Stimulated activated effector memory CD8-positive, alpha-beta T cell treated with anti-CD3 and anti-CD28 coated beads, Interleukin-12 subunit alpha, Interleukin-12 subunit beta, amount 100 ng/mL, for 72 hours (primary cell): ENCODE results near the gene MOGAT3.
A peak's percentile ranks its signal among the peaks of the same experiment; 100 is the strongest.
"Not testable (repeated sequence)": the region's sequence is repeated elsewhere in the genome, so short reads cannot be mapped to it uniquely, and the experiment has no call there.

Source experiments
- ATAC-seq: fragments of 150-1000 bp; cut with Tn5 transposase; 2 replicates; pipeline ENCODE4 v1.10.0; 2021
- DNase-seq, 2 donors: peaks; one replicate each; pipeline ENCODE4 v3.0.0; 2021 to 2022; ENCODE audit warnings: low spot score in 2 of 2
- H3K27ac Mint-ChIP-seq: one replicate; pipeline ENCODE4 v1.8.0; 2022; ENCODE audit warnings: mild to moderate bottlenecking, mixed read lengths
- H3K36me3 Mint-ChIP-seq: one replicate; pipeline ENCODE4 v1.8.0; 2022; ENCODE audit warnings: mild to moderate bottlenecking, mixed read lengths
- H3K4me1 Mint-ChIP-seq: one replicate; pipeline ENCODE4 v1.8.0; 2022; ENCODE audit warnings: mixed read lengths
- H3K4me3 Mint-ChIP-seq: one replicate; pipeline ENCODE4 v1.8.0; 2022; ENCODE audit warnings: mild to moderate bottlenecking, mixed read lengths
- H3K9me3 Mint-ChIP-seq: one replicate; pipeline ENCODE4 v1.8.0; 2022; ENCODE audit warnings: mixed read lengths

Gene MOGAT3

DNA sequence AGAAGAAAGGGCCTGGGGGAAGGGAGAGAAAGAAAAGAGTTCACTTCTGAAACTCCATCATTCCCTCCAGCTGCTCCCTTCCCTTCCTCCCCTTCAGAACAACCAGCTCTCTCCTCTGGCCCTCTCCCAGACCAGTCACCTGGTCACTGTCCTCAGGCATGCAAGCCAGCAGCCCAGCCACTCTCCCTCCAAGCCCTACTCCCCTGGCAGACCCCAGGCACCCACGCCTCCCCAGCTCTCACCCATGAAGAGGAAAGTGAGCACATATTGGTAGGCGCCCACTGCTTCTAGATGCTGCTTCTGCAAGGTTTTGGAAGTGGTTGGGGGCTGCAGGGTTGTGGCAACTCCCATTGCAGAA, 353 bp downstream of the MOGAT3 start:
- no peaks in the 10 kb centered on the region for H3K36me3 Mint-ChIP-seq
- H3K4me3 Mint-ChIP-seq, result peak overlapping the region; percentile 37
- peaks cover 17% of the 10 kb centered on the region for H3K4me1 Mint-ChIP-seq
- peak overlapping the region; percentile 10 for H3K27ac Mint-ChIP-seq
- H3K9me3 Mint-ChIP-seq, result no peaks in the 10 kb centered on the region
- no peak for ATAC-seq
- DNase-seq, result no peak

DNA sequence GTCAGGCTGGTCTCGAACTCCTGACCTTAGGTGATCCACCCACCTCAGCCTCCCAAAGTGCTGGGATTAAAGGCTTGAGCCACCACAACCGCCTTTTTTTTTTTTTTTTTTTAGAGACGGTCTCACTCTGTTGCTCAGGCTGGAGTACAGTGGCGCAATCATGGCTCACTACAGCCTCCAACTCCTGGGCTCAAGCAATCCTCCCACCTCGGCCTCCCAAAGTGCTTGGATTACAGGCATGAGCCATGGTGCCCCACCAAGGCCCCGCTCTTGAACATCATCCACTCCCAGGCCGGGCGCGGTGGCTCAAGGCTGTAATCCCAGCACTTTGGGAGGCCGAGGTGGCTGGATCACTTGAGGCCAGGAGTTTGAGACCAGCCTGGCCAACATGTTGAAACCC, 1.3 kb downstream of the MOGAT3 start:
- peaks cover 17% of the 10 kb centered on the region for H3K4me1 Mint-ChIP-seq
- not testable (repeated sequence) for H3K9me3 Mint-ChIP-seq, DNase-seq, ATAC-seq, H3K27ac Mint-ChIP-seq, H3K36me3 Mint-ChIP-seq, H3K4me3 Mint-ChIP-seq

DNA sequence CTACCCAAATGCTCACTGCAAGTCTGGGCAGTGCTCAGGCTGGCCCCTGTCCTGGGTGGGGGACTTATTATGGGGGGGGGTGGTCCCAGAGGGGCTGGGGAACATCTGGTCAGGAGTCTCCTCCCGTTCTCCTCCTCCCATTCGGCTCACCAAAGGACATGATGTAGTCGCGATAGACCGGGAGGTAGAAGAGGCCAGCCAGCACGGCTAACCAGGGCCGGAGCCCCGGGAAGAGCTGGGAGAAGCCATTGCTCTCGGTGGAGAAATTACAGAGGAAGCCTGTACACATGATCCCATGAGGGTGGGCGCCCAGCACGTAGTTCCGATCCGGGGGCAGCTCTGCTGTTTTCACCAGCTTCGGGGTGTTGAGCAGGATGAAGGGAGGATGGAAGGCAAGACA, 2.4 kb downstream of the MOGAT3 start:
- no peak for ATAC-seq
- Mint-ChIP-seq H3K4me1 (peaks cover 11% of the 10 kb centered on the region), H3K36me3 (no peaks in the 10 kb centered on the region), H3K4me3 (no peak overlapping the region), H3K9me3 (no peaks in the 10 kb centered on the region), H3K27ac (no peak overlapping the region)
- no peak for DNase-seq

DNA sequence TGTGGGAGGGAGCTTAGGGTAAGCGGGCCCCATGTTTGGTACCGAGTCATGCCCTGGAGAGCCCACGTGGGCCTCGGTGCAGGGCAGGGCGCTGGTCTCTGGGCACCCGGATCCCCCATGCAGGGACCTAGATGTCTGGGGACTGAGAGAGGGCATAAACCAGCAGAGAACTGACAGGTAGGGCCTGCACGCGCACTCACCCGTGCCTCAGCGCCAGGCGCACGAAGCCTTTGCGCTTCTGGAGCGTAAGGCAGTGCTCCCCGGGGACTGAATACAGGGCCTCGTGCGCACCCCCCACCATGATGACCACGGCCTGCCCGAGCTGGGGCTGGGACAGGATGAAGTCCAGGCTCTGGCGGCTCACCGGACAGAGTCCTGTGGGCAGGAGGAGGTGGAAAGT, 2.8 kb downstream of the MOGAT3 start:
- ATAC-seq, result no peak
- Mint-ChIP-seq H3K9me3 (no peaks in the 10 kb centered on the region), H3K36me3 (no peaks in the 10 kb centered on the region), H3K4me3 (no peak overlapping the region), H3K4me1 (peaks cover 10% of the 10 kb centered on the region), H3K27ac (no peak overlapping the region)
- no peak for DNase-seq

DNA sequence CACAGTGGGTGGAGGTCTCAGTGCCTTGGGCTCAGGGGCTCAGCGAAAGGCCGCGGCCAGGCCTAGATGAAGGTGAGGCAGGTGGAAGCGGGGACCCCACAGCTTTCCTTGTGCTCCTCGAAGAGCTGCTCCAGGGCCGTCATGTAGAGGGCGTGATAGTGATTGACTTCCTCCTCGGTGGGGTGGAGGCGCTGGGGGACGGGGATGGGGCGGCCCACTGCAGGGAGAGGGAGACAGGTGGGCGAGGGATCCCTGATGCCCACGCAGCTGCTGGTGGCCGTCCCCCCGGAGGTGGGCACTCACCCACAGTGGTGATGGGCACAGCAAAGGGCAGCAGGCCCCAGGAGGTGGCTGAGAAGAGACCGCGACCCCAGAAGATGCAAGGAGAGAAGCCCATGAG, 5.0 kb downstream of the MOGAT3 start:
- DNase-seq (no peak), ATAC-seq (no peak)
- Mint-ChIP-seq H3K9me3 (no peaks in the 10 kb centered on the region), H3K4me1 (peaks cover 9% of the 10 kb centered on the region), H3K4me3 (no peak overlapping the region), H3K27ac (no peak overlapping the region), H3K36me3 (no peaks in the 10 kb centered on the region)

DNA sequence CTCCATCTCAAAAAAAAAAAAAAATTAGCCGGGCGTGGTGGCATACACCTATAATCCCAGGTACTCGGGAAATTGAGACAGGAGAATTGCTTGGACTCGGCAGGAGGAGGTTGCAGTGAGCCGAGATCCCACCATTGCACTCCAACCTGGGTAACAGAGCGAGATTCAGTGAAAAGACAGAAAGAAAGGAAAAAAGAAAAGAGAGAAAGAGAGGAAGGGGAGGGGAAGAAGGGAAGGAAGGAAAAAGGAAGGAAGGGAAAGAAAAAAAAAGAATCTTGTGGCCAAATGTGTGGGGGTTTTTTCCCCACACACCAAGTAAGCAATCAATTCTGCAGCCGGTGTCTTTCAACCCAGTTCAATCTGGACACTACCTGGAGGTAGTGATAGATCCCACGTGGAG, 11.7 kb downstream of the MOGAT3 start:
- DNase-seq (no peak), ATAC-seq (no peak)
- Mint-ChIP-seq H3K4me3 (no peak overlapping the region), H3K4me1 (peaks cover 6% of the 10 kb centered on the region), H3K27ac (no peak overlapping the region), H3K36me3 (no peaks in the 10 kb centered on the region), H3K9me3 (no peaks in the 10 kb centered on the region)

DNA sequence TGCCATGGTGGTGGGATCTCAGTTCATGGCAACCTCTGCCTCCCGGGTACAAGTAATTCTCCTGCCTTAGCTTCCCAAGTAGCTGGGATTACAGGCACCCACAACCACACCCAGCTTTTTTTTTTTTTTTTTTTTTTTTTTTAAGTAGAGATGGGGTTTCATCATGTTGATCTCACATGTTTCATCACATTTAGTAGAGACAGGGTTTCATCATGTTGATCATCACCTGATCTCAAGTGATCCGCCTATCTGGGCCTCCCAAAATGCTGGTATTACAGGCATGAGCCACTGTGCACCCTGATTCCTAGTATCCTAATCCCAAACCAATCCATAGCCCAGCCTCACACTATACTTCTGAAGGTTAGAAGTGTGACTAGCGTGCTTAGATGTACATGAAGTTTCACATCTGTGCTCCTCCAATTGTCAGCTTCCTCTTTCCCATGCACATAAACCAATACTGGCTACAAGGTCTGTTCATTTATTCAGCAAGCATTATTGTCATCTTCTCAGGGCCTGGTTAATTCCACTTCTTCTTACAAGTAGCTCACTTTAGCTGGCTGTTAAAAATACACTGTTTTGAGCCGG, 13.9 kb downstream of the MOGAT3 start:
- ATAC-seq, result no peak
- no peaks in the 10 kb centered on the region for H3K36me3 Mint-ChIP-seq

DNA sequence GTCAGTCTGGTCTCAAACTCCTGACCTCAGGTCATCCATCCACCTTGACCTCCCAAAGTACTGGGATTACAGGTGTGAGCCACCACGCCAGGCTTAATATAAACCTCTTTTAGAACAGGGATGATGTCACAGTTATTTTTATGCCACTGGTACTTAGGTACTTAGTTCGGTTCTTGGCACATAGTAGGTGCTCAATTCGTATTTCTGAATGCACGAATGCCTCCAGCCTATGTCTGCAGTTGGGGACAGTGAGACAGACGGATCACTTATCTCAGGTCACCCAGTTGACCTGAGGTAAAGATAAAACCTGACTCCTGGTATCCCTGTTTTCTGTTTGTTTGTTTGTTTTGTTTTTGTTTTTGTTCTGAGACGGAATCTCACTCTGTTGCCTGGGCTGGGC, 14.6 kb downstream of the MOGAT3 start:
- ATAC-seq (no peak), DNase-seq (no peak)
- no peaks in the 10 kb centered on the region for H3K9me3 Mint-ChIP-seq
- H3K4me1 Mint-ChIP-seq, result no peaks in the 10 kb centered on the region
- no peak overlapping the region for H3K4me3 Mint-ChIP-seq
- H3K27ac Mint-ChIP-seq, result no peak overlapping the region
- no peaks in the 10 kb centered on the region for H3K36me3 Mint-ChIP-seq

More for the DNA sequence above, 13.9 kb downstream of the MOGAT3 start:
- Mint-ChIP-seq H3K9me3 (no peaks in the 10 kb centered on the region), H3K27ac (no peak overlapping the region), H3K4me3 (no peak overlapping the region), H3K4me1 (no peaks in the 10 kb centered on the region)
- DNase-seq, result no peak

DNA sequence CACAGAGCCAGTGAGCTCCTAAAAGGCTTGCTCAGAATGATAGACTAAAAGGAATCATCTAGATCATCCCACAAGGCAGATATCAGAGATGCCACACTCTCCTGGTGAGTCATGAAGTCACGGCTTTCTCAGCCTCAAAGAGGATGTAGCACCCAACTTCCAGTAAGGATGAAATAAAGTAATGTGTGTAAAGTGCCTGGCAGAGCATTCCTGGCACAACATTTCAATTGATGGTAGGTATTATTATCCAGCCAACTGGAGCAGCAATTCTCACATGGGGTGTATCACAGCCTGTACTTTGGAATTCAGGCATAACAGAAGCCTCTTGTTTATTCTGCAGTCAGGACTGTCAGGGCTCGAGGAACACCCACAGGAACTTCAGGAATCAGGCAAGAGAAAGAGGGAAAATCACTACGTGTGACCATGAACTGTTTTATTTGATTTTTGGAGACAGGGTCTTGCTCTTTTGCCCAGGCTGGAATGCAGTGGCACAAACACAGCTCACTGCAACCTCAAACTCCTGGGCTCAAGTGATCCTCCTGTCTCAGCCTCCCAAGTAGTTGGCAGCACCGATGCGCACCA, 15.5 kb downstream of the MOGAT3 start:
- ATAC-seq (no peak), DNase-seq (no peak)
- Mint-ChIP-seq H3K4me1 (peaks cover 5% of the 10 kb centered on the region), H3K27ac (no peak overlapping the region), H3K4me3 (no peak overlapping the region), H3K36me3 (no peaks in the 10 kb centered on the region), H3K9me3 (no peaks in the 10 kb centered on the region)

DNA sequence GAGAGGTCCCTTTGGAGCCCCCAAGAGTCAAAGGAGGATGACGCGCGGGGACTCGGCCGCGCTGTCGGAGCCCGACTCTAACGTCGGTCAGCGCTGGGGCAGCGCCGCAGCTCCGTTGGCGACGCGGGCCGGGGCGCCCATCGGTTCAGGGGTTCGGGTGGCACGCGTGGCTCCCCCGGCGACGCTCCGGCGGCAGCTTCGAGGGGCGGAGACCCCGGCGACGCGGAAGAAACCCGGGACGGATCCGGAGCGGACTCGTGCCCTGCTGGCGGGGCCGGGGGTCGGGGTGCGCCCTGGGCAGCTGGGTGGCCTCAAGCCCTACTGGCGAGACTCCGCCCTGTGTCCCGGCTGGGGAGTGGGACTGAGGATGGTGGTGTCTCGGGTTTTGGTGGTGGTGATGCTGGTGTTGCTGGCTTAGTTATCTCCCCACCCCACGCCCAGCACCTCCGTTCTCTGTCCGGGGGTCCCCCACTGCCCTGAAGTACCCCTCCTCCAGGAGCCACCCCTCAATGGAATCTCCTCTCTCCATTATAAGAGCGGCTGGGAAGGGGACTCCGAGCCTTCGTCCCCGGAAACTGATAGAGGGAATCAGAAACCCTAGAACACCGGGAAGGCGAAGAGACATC, 20.6 kb downstream of the MOGAT3 start, which contains the start of gene NAT16:
Gene NAT16, minus strand, starts transcription at position 164 of the 626 bp plus-strand sequence. CDS start 5,486 bp downstream, outside the sequence.
- Mint-ChIP-seq H3K9me3 (no peaks in the 10 kb centered on the region), H3K27ac (no peak within 1 kb of the TSS), H3K4me3 (peak within 1 kb of the TSS; percentile 43), H3K36me3 (no peaks in the 10 kb centered on the region), H3K4me1 (peaks cover 15% of the 10 kb centered on the region)
- no peak for DNase-seq
- no peak for ATAC-seq

DNA sequence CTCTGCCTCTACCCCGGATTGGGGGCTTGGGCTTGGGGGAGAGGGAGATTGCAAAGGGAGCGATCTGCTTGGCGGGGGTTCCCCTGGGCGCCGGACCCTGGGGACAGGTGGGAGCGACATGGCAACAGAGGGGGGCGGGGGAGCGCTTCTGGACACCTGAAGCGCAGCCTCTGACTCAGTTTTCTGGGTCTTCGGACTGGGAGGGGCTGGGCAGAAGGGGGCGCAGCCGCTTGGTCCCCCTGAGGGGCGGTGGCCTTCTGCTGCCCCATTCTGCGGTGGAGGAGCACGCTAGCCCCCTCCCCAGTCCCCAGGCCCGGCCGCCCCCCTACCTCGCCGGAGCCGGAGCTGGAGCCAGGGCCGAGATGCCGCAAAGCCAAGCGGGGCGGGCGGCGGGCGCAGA, 21.1 kb downstream of the MOGAT3 start:
- Mint-ChIP-seq H3K36me3 (no peaks in the 10 kb centered on the region), H3K27ac (no peak overlapping the region), H3K9me3 (no peaks in the 10 kb centered on the region), H3K4me1 (peaks cover 20% of the 10 kb centered on the region), H3K4me3 (peak overlapping the region; percentile 43)
- ATAC-seq, result no peak
- DNase-seq, result no peak

DNA sequence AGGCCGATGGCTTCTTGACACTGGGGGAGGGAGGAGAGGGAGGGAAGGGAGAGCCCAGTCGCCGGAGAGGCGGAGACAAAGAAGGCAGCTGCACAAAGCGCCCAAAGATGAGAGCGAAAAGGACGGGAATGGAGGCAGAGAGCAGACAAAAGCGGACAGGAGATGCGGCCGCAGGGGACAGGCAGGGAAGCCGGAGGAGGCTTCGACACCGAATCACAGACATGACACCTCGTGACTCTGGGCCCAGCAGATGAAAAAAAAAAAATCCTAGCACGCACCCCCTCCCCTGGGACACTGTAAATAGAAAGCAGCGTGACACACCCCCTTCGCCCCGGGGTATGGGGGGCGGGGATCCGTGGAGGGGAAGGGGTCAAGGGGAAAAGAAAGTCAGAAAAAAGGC, 21.7 kb downstream of the MOGAT3 start:
- Mint-ChIP-seq H3K4me1 (peaks cover 26% of the 10 kb centered on the region), H3K36me3 (no peaks in the 10 kb centered on the region), H3K4me3 (peak overlapping the region; percentile 43), H3K9me3 (no peaks in the 10 kb centered on the region), H3K27ac (no peak overlapping the region)
- DNase-seq (no peak), ATAC-seq (no peak)

DNA sequence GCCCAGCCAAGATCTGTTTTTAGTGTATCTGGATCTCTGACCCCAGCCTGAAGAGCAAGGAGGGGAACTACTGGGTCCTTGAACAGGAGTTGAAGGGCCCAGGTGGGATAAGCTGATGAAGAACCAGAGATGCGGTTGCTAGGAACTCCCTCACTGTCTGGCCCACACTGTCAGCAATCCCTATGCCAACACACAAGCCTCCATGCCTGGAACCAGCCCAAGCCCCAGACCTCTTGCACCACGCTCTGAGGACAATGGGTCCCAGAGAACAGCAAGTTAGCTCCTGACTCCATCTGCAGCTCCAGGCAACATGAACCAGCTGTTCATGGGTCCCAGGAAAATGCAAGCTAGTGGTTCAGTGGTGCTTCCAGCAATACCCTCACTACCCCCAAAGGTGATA, 23.2 kb downstream of the MOGAT3 start:
- no peak for DNase-seq
- Mint-ChIP-seq H3K9me3 (no peaks in the 10 kb centered on the region), H3K4me1 (peaks cover 40% of the 10 kb centered on the region), H3K4me3 (no peak overlapping the region), H3K27ac (no peak overlapping the region), H3K36me3 (no peaks in the 10 kb centered on the region)
- ATAC-seq, result no peak

DNA sequence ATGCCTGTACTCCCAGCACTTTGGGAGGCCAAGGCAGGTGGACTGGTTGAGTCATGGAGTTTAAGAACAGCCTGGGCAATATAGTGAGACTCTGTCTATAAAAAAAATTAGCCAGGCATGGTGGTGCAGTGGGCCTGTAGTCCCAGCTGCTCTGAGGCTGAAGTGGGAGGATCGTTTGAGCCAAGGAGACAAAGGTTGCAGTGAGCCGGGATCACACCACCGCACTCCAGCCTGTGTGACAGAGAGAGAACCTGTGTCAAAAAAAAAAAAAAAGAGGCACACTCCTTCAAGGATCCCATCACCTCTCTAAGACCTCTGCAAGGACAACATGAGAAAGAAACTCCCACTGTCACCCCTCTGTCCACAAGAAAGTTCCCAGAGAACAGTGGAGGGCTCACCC, 25.2 kb downstream of the MOGAT3 start:
- no peak overlapping the region for H3K27ac Mint-ChIP-seq
- no peak for DNase-seq
- no peak overlapping the region for H3K4me3 Mint-ChIP-seq
- no peaks in the 10 kb centered on the region for H3K9me3 Mint-ChIP-seq
- H3K36me3 Mint-ChIP-seq, result no peaks in the 10 kb centered on the region
- H3K4me1 Mint-ChIP-seq, result peaks cover 54% of the 10 kb centered on the region
- no peak for ATAC-seq

DNA sequence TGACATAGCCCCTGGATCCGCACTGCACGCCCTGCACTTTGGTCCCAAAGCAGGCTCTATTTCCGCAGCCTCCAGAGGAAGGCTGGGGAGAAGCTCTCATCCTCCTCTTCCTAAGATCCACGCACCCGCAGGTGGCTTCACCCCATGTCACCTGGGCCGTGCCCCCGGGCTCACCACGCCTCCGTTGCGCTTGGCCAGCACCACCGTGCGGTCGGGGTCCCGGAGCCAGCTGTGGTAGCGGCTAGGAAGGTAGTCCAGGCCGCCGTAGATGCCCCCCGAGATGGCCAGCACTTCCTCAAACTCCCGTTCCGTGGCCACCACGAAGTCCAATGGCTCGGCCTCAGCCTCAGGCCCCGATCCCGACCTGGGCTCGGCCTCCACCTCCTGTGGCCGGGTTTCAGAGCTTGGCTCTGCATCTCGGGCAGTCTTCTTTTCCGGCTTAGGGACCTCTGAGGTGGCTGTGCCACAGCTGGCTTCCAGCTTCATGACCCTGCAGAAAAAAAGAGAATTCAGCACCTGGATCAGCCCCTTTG, 26.4 kb downstream of the MOGAT3 start:
- Mint-ChIP-seq H3K36me3 (peaks cover 6% of the 10 kb centered on the region), H3K27ac (no peak overlapping the region), H3K4me1 (peaks cover 59% of the 10 kb centered on the region), H3K9me3 (no peaks in the 10 kb centered on the region), H3K4me3 (peak overlapping the region; percentile 60)
- no peak for DNase-seq
- ATAC-seq, result no peak

DNA sequence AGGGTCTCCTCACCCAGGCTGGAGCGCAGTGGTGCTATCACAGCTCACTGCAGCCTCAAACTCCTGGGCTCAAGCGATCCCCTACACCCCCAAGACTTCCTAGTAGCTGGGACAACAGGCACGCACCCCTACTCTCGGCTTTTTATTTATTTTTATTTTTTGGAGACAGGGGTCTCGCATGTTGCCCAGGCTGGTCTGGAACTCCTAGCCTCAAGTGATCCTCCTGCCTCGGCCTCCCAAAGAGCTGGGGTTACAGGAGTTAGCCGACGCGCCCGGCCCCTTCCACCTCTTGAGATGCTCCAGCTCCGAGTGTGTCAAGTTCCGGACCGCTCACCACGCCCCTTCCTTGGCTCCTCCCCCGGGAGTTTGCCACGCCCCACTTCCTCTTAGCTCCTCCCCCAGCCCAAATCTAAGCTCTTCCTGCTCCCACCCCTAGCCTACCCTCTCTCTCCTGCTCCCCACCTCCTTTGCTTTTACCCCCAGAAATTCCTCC, 27.0 kb downstream of the MOGAT3 start:
- ATAC-seq, result peak; percentile 70
- Mint-ChIP-seq H3K9me3 (no peaks in the 10 kb centered on the region), H3K36me3 (peaks cover 6% of the 10 kb centered on the region), H3K4me1 (peaks cover 59% of the 10 kb centered on the region), H3K27ac (no peak overlapping the region), H3K4me3 (peak overlapping the region; percentile 60)
- peak; percentile 59 to 90 for DNase-seq
